Measurements from ENCODE around the gene BAIAP2. TPM values are rescaled to one million over a fixed set of nuclear protein-coding genes. Genes with fewer than 3 reads are reported as not detected.

Gene BAIAP2, protein sequence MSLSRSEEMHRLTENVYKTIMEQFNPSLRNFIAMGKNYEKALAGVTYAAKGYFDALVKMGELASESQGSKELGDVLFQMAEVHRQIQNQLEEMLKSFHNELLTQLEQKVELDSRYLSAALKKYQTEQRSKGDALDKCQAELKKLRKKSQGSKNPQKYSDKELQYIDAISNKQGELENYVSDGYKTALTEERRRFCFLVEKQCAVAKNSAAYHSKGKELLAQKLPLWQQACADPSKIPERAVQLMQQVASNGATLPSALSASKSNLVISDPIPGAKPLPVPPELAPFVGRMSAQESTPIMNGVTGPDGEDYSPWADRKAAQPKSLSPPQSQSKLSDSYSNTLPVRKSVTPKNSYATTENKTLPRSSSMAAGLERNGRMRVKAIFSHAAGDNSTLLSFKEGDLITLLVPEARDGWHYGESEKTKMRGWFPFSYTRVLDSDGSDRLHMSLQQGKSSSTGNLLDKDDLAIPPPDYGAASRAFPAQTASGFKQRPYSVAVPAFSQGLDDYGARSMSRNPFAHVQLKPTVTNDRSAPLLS
- total RNA-seq = 11.8 TPM
- polyA plus RNA-seq = 41.5 TPM

DNA sequence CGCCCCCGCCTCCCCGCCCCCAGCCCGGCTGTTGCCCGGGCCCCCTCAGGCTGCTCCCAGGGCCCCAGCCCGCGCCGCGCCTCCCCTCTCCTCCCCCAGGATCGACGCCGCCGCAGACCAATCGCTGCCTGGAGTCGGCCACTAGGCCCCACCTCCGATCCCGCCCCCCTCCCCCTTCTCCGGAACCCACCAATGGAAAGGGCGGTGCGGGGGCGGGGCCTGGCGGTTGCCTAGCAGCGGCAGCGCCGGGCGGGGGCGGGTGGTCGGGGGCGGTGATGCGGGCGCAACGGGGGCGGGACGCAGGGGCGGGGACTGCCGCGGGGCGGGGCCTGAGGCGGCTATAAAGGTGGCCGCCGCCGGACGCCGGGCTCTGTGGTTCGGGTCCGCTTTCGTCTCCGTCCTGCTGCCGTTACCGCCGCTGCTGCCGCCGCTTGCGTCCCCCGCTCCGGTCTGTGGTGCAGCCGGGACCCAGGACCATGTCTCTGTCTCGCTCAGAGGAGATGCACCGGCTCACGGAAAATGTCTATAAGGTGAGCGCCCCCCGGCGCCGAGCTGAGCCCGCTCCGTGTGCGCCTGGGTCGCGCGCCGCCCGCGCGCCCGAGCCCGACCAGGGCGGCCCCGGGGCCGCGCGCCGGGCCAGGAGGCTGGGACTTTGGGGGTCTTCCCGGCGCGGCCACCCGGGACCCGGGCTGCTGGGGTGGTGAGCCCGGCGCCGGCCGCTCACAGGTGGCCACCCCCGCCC lies at the start of gene BAIAP2:
Gene BAIAP2 (plus strand): TSS at position 373 of the 742 bp plus-strand sequence. CDS start 104 bp downstream, at position 477.
- no peaks in the 10 kb centered on the region for H3K4me1 ChIP-seq (ENCODE audit: insufficient read depth)
- H3K4me3 ChIP-seq (ENCODE audit: low read depth, low read length) = peak within 1 kb of the TSS; percentile 79
- DNase-seq (ENCODE audit: extremely low spot score) = peak; percentile 88
- under 1% methylated on average over 91 of the region's 92 CpGs for WGBS
- no peak within 1 kb of the TSS for H3K27ac ChIP-seq (ENCODE audit: low read depth)
- H3K36me3 ChIP-seq (ENCODE audit: insufficient read depth) = no peaks in the 10 kb centered on the region

DNA sequence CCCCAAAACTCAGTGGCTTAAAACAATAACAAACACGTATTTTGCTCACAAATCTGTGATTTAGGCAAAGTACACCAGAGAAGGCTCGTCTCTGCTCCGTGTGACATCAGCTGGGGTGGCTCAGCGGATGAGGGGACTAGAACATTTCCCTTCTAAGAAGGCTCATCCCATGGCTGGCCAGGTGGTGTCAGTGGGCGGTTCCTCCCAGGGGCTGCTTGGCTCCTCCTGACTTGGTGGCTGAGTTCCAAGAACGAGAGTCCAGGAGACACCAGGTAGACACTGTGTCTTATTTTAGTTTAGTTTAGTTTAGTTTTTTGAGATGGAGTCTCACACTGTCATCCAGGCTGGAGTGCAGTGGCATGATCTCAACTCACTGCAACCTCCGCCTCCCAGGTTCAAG lies 48.9 kb upstream of the BAIAP2 start:
- Histone ChIP-seq H3K27ac (ENCODE audit: low read depth) (no peak overlapping the region), H3K4me1 (ENCODE audit: insufficient read depth) (no peaks in the 10 kb centered on the region)

DNA sequence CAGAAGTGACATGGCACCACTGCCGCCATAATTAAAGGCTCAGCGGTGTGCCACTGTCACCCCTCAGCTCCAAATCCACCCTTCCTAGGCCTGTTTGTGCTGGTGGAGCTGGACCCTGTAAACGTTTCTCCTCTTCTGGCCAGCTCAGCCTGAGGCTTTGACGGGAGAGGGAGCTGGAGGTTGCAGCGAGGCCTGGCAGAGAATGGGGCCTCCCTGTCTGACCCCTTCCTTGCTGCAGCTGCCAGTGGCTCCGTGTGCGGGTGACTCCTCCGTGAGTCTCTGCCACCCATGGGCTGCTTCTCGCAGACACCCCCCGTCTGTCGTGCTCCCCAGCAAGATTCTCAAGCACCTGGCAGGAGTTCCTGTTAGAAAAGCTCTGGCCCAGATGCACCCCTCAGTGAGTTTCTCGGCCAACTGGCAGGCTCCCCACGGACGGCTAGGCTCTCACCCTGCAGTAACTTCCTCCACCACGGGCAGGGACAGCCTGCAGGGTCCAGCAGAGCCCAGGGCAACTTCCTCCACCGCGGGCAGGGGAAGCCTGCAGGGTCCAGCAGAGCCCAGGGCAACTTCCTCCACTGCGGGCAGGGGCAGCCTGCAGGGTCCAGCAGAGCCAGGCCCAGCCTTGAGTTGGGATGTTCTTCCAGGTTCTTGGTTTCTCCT lies 48.0 kb upstream of the BAIAP2 start:
- Histone ChIP-seq H3K4me1 (ENCODE audit: insufficient read depth) (no peaks in the 10 kb centered on the region), H3K4me3 (ENCODE audit: low read depth, low read length) (no peak overlapping the region), H3K27ac (ENCODE audit: low read depth) (no peak overlapping the region), H3K36me3 (ENCODE audit: insufficient read depth) (no peaks in the 10 kb centered on the region)
- DNase-seq (ENCODE audit: extremely low spot score) = no peak
- 61% methylated on average over 18 of the region's 18 CpGs for WGBS

More for the DNA sequence above, 48.9 kb upstream of the BAIAP2 start:
- Histone ChIP-seq H3K4me3 (ENCODE audit: low read depth, low read length) (no peak overlapping the region), H3K36me3 (ENCODE audit: insufficient read depth) (no peaks in the 10 kb centered on the region)
- WGBS = 89% methylated on average over 7 of the region's 7 CpGs
- DNase-seq (ENCODE audit: extremely low spot score) = no peak

DNA sequence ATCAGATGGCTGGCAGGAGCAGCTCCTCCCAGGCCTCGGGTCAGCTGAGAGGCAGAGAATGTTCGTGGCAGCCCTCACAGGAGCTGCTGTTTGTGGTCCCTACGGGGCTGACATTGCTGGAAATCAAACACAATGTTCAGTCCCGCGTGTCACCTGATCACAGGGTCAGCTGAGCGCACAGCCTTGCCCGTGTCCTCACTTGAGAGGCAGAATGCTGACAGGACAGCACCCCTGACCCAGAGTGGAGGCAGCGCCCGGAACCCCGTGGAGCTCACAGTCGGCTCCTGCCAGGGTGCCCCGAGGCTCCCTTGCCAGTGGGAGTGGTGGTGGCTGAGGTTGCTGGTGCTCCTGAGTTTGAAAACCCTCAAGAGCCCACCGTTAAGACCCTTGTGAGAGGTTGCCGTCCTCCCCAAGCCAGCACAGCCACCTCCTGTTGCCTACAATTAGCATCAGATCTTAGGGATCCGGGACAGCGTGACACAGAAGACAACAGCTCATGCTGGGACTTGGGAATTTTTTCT lies 47.0 kb upstream of the BAIAP2 start:
- WGBS = 73% methylated on average over 16 of the region's 16 CpGs
- H3K4me1 ChIP-seq (ENCODE audit: insufficient read depth) = no peaks in the 10 kb centered on the region
- H3K4me3 ChIP-seq (ENCODE audit: low read depth, low read length) = no peak overlapping the region
- no peak for DNase-seq (ENCODE audit: extremely low spot score)
- no peak overlapping the region for H3K27ac ChIP-seq (ENCODE audit: low read depth)
- no peaks in the 10 kb centered on the region for H3K36me3 ChIP-seq (ENCODE audit: insufficient read depth)

DNA sequence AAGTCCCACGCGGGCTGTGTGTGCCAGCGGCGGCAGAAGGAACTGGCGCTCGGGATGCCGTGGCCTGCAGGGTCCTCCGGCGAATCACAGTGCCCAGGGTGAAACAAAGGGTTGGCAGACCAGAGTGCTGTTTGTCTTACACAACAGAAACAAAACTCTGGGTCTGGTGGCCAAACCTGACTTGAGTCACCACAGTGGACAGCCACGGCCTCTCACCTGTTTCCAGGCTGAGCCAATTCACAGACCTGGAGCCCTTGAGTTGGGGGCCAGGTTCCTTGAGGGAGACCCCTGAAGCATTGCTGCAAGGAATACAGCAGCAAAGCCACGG lies 45.4 kb upstream of the BAIAP2 start:
- Histone ChIP-seq H3K27ac (ENCODE audit: low read depth) (no peak overlapping the region), H3K36me3 (ENCODE audit: insufficient read depth) (no peaks in the 10 kb centered on the region), H3K4me1 (ENCODE audit: insufficient read depth) (no peaks in the 10 kb centered on the region), H3K4me3 (ENCODE audit: low read depth, low read length) (no peak overlapping the region)
- no peak for DNase-seq (ENCODE audit: extremely low spot score)
- WGBS = 75% methylated on average over 11 of the region's 11 CpGs

- no peaks in the 10 kb centered on the region for H3K4me1 ChIP-seq (ENCODE audit: insufficient read depth)
- 41% methylated on average over 22 of the region's 22 CpGs for WGBS
- no peak overlapping the region for H3K27ac ChIP-seq (ENCODE audit: low read depth)
- DNase-seq (ENCODE audit: extremely low spot score) = no peak
- peak overlapping the region; percentile 96 for H3K4me3 ChIP-seq (ENCODE audit: low read depth, low read length)
- peaks cover 3% of the 10 kb centered on the region for H3K36me3 ChIP-seq (ENCODE audit: insufficient read depth)
These were observed 43.9 kb upstream of the BAIAP2 start for GRCh38 chr17:80990921-80991644.

DNA sequence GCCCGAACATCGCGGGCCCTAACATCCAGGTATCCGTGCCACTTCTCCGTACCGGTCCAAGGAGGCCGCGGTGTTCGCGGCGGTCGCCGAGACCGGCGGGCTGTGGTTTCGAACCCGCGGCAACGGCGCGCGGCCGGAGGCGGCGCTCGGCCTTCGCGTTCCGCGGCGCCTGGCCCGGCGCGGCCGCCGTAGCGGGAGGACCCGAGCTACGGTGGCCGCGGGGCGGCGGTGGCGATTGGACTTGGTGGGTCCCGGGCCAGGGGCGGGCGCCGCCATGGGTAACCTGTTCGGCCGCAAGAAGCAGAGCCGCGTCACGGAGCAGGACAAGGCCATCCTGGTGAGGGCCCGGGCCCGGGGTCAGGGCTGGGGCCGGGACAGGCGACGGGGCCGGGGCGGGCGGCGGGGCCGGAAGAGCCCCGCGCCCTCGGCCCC lies 43.3 kb upstream of the BAIAP2 start, which contains the start of gene CHMP6:
Gene CHMP6 (plus strand): TSS at position 197 of the 432 bp plus-strand sequence. CDS start 78 bp downstream, at position 275.
- under 1% methylated on average over 66 of the region's 66 CpGs for WGBS
- H3K4me1 ChIP-seq (ENCODE audit: insufficient read depth) = no peaks in the 10 kb centered on the region
- peaks cover 3% of the 10 kb centered on the region for H3K36me3 ChIP-seq (ENCODE audit: insufficient read depth)
- H3K27ac ChIP-seq (ENCODE audit: low read depth) = no peak within 1 kb of the TSS
- peak within 1 kb of the TSS; percentile 96 for H3K4me3 ChIP-seq (ENCODE audit: low read depth, low read length)
- DNase-seq (ENCODE audit: extremely low spot score) = no peak

- Histone ChIP-seq H3K36me3 (ENCODE audit: insufficient read depth) (peaks cover 6% of the 10 kb centered on the region), H3K4me1 (ENCODE audit: insufficient read depth) (no peaks in the 10 kb centered on the region), H3K4me3 (ENCODE audit: low read depth, low read length) (peak overlapping the region; percentile 96), H3K27ac (ENCODE audit: low read depth) (no peak overlapping the region)
- 3% methylated on average over 90 of the region's 90 CpGs for WGBS
- no peak for DNase-seq (ENCODE audit: extremely low spot score)
These were observed 42.6 kb upstream of the BAIAP2 start for GRCh38 chr17:80992077-80992947.

DNA sequence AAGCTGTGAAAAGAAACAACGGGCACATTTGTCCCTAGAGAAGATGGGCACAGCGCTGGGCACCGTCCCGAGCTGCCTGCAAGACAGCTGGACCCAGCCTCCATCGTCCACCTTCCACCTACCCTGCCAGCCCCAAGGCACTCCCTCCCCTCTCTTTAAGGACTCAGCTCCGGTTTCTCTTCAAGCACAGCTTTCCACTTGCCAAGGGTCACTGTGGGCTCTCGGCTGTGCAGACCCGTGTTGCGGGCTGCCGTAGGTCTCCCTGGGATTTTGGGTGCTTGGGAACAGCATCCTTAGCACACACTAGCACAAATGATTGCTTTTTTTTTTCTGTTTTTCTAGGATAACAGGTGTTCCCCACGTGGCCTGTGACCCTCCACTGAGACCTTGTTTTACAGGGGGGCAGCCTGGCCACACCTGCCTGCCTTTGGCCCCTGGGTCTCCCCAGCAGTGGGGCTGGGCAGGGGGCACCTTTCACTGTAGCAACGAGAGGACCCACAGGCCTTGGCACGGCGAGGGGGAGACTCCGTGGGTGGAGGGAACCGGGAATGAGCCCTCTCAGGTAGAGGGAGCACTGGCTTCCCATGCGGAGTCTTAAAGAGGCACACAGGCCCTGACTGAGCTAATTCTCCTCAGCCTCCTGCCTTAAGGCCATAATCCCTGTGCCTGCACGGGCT lies 41.9 kb upstream of the BAIAP2 start:
- Histone ChIP-seq H3K36me3 (ENCODE audit: insufficient read depth) (peaks cover 11% of the 10 kb centered on the region), H3K4me3 (ENCODE audit: low read depth, low read length) (no peak overlapping the region), H3K27ac (ENCODE audit: low read depth) (no peak overlapping the region), H3K4me1 (ENCODE audit: insufficient read depth) (no peaks in the 10 kb centered on the region)
- 62% methylated on average over 18 of the region's 18 CpGs for WGBS
- DNase-seq (ENCODE audit: extremely low spot score) = no peak

GRCh38 chr17:80995131-80995530 lies 39.8 kb upstream of the BAIAP2 start:
- no peak overlapping the region for H3K27ac ChIP-seq (ENCODE audit: low read depth)
- WGBS = 92% methylated on average over 13 of the region's 13 CpGs
- peaks cover 13% of the 10 kb centered on the region for H3K36me3 ChIP-seq (ENCODE audit: insufficient read depth)
- no peaks in the 10 kb centered on the region for H3K4me1 ChIP-seq (ENCODE audit: insufficient read depth)
- no peak for DNase-seq (ENCODE audit: extremely low spot score)
- H3K4me3 ChIP-seq (ENCODE audit: low read depth, low read length) = no peak overlapping the region

DNA sequence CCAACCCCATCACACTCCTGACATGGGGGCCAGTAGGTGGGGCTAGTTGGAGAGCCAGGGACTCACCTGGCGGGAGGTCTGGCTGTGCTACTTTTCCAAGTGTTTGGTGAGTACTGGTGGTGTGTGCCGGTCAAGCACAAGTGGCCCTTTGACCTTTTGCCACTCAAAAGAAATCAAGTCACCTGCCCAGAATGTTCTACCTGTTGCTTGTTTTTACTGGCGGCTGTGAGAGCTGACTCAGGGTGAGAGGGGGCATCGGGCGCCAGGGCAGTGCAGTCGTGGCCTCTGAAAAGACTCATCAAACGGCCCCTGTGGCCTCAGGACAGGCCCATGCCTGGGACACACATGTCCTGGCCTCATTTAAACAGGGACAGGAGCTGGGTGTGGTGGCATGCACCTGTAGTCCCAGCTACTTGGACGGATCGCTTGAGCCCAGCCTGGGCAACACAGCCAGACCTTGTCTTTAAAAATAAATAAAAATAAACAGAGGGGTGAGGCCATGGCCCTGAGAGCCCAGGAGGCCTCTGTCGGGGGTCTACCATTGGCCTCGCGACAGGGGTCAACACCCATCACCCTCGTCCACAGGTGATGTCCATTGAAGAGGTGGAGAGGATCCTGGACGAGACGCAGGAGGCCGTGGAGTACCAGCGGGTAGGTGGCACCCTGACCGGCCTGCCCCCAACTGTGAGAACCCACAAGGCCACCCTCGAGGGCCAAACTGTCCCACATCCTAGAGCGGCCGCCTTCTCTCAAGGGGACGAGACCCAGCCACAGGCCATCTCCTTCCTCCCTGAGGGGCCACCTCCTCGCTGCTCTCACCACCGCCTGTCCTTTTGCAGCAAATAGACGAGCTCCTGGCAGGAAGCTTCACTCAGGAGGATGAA lies 38.3 kb upstream of the BAIAP2 start:
- WGBS = 95% methylated on average over 25 of the region's 25 CpGs
- peaks cover 13% of the 10 kb centered on the region for H3K36me3 ChIP-seq (ENCODE audit: insufficient read depth)
- no peaks in the 10 kb centered on the region for H3K4me1 ChIP-seq (ENCODE audit: insufficient read depth)
- no peak for DNase-seq (ENCODE audit: extremely low spot score)
- H3K27ac ChIP-seq (ENCODE audit: low read depth) = no peak overlapping the region
- no peak overlapping the region for H3K4me3 ChIP-seq (ENCODE audit: low read depth, low read length)
